Measurements from ENCODE around the gene ATP5PF. TPM values are rescaled to one million over a fixed set of nuclear protein-coding genes. Genes with fewer than 3 reads are reported as not detected.
A peak's percentile ranks its signal among the peaks of the same experiment; 100 is the strongest.
"Not testable (repeated sequence)": the region's sequence is repeated elsewhere in the genome, so short reads cannot be mapped to it uniquely, and the experiment has no call there.

Gene ATP5PF, protein sequence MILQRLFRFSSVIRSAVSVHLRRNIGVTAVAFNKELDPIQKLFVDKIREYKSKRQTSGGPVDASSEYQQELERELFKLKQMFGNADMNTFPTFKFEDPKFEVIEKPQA
- 21.9 TPM for total RNA-seq

DNA sequence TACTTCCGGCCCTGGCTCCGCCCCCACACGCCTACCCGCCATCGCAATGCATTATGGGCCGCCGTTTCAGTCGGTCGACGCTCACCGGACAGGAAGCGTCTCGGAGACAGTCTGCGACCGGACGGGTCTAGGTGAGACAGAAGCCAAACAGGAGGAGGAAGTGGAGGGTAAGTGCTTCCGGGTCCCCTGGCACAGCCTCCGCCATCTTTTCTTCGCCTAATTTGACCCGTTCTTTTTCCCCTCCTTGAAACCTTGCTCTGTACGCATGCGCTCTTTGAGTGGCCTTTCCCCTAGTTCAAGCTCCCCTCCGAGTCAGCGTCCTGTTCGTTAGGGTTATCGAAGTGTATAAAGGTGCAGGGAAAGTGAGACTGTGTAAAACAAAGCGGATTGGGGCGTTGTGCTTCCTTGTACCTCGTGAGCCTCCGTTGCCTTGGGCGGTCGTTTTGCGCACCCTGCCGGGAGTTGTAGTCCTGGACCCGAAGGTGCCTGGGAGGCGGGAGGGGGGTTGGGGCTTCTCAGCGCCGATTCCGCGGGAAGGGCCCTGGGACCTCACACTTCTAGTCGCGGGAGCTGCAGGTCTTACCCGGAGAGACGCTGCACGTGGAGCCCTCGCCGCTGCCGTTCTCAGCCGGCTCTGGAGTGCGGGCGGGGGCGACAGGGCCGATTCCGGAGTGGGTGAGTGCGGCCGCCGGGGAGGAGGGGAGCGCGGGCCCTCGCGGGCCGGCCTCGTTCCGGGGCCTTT is at the start of gene ATP5PF, which contains the start of gene GABPA:
TSS of gene ATP5PF (minus strand) at position 1 of the 742 bp plus-strand sequence. CDS start 5,110 bp downstream, outside the sequence.
TSS of gene GABPA (plus strand) at position 69 of the 742 bp plus-strand sequence. CDS start 6,627 bp downstream, outside the sequence.
- peaks cover 48% of the 10 kb centered on the region for H3K4me1 ChIP-seq (ENCODE audit: insufficient read depth, low read length)
- peak within 1 kb of the TSS; percentile 90 for H3K4me3 ChIP-seq (ENCODE audit: low read length)
- H3K9me3 ChIP-seq (ENCODE audit: low read depth, low read length) = no peaks in the 10 kb centered on the region
- no peaks in the 10 kb centered on the region for H3K27me3 ChIP-seq (ENCODE audit: insufficient read depth, low read length)

DNA sequence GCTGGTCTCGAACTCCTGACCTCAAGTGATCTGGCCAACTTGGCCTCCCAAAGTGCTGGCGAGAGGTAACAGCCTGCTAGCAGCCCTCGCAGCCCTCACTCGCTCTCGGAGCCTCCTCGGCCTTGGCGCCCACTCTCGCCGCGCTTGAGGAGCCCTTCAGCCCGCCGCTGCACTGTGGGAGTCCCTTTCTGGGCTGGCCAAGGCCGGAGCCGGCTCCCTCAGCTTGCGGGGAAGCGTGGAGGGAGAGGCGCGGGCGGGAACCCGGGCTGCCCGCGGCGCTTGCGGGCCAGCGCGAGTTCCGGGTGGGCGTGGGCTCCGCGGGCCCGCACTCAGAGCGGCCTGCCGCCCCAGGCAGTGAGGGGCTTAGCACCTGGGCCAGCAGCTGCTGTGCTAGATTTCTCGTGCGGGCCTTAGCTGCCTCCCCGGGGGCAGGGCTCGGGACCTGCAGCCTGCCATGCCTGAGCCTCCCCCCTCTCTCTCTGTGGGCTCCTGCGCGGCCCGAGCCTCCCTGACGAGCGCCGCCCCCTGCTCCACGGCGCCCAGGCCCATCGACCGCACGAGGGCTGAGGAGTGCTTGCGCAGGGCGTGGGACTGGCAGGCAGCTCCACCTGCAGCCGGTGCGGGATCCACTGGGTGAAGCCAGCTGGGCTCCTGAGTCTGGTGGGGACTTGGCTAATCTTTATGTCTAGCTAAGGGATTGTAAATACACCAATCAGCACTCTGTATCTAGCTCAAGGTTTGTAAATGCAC is 43.6 kb upstream of the ATP5PF start:
- not testable (repeated sequence) for H3K4me1 ChIP-seq (ENCODE audit: insufficient read depth, low read length); H3K4me3 ChIP-seq (ENCODE audit: low read length)

DNA sequence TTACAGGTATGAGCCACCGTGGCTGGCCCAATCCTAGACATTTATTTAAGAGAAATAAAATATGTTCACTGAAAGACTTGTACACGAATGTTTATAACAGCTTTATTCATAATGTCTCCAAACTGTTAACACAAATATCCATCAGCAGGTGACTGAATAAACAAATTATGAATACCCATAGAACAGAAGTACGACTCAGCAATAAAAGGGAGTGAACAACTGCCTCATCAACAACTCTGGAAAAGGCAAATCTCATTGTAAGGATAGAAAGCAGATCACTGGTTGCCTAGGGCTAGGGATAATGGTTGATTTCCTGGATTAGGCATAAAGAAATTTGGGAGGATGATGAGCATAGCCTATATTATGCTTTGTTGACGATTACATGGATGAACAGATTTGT is 41.7 kb upstream of the ATP5PF start:
- no peak overlapping the region for H3K4me3 ChIP-seq (ENCODE audit: low read length)
- no peaks in the 10 kb centered on the region for H3K9me3 ChIP-seq (ENCODE audit: low read depth, low read length)
- no peaks in the 10 kb centered on the region for H3K27me3 ChIP-seq (ENCODE audit: insufficient read depth, low read length)
- H3K4me1 ChIP-seq (ENCODE audit: insufficient read depth, low read length) = no peaks in the 10 kb centered on the region

More for the DNA sequence above, 43.6 kb upstream of the ATP5PF start:
- H3K9me3 ChIP-seq (ENCODE audit: low read depth, low read length); H3K27me3 ChIP-seq (ENCODE audit: insufficient read depth, low read length): not testable (repeated sequence)

DNA sequence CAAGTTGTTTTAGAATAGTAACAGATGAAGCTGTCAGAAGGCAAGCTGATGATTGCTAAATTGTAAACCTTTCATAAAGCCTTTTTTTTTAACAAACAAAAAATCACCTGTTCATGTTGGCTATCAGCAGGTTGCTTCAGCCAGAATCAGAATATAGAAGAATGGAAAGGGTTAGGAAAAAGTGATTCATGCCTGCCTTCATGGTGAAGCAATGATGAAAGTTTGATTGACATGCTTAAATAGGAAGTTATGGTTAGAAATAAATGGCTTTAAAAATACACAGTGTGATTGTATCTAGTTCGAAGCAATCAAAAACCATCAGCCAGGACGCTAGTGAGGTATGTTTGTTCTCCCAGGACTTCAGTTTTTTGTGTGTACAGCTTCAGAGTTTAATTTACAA is 38.0 kb upstream of the ATP5PF start:
- H3K27me3 ChIP-seq (ENCODE audit: insufficient read depth, low read length) = no peaks in the 10 kb centered on the region
- H3K4me3 ChIP-seq (ENCODE audit: low read length) = no peak overlapping the region
- no peaks in the 10 kb centered on the region for H3K4me1 ChIP-seq (ENCODE audit: insufficient read depth, low read length)
- H3K9me3 ChIP-seq (ENCODE audit: low read depth, low read length) = no peaks in the 10 kb centered on the region

DNA sequence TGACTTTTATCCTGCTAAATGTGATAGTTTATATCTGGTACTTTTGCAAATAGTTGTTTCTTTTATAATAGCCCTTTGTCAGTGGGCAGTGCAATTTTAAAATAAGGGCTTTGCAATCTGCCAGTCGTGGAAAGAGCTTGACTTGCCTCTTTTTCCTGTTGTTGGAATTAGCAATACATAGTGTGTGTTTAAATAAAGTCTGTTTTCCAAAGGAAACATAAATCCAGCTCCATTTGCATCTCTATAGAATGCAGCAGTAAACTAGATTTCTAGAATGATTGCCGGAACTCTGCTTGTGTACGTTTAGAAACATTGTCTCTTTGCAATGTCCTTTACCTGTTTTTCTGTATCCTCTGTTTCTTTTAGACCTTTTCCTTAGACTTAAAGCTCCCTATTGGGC is 33.2 kb upstream of the ATP5PF start:
- no peaks in the 10 kb centered on the region for H3K9me3 ChIP-seq (ENCODE audit: low read depth, low read length)
- no peaks in the 10 kb centered on the region for H3K27me3 ChIP-seq (ENCODE audit: insufficient read depth, low read length)
- no peaks in the 10 kb centered on the region for H3K4me1 ChIP-seq (ENCODE audit: insufficient read depth, low read length)
- no peak overlapping the region for H3K4me3 ChIP-seq (ENCODE audit: low read length)

DNA sequence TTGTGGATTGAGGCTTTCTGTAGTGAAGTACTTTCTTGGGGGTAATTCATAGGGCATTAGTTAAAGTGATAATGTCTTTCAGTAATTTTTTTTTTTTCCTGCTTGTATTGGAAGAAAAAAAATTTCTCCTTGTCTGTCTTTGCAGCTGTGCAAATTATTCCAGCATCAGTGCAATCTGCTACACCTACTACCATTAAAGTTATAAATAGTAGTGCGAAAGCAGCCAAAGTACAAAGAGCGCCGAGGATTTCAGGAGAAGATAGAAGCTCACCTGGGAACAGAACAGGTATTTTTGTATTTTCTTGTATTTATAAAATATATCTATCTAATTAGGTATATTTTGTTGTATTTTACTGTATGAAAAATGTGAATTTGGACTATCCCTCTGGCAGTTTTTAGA is 29.4 kb upstream of the ATP5PF start:
- Histone ChIP-seq H3K9me3 (ENCODE audit: low read depth, low read length) (no peaks in the 10 kb centered on the region), H3K4me3 (ENCODE audit: low read length) (no peak overlapping the region), H3K27me3 (ENCODE audit: insufficient read depth, low read length) (no peaks in the 10 kb centered on the region), H3K4me1 (ENCODE audit: insufficient read depth, low read length) (no peaks in the 10 kb centered on the region)

DNA sequence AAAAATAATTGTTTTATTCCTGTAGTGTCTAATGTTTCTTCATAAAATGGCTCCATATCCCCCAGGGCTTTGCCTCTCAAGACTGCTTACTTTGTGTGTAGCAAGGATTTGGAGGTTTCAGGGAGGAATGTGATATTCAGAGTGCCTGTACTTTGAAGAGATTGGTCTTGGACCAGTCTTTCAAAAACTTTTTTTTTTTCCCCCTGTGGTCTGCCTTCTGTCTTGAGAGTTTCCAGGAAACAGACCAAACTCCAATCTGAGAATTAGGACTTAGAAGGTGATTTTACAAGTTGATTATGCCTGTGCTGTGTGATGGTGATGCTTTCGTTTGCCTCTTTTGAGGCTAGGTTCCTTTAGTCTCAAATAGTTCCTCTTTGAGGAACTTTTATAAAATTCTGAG is 26.0 kb upstream of the ATP5PF start:
- Histone ChIP-seq H3K4me1 (ENCODE audit: insufficient read depth, low read length) (no peaks in the 10 kb centered on the region), H3K9me3 (ENCODE audit: low read depth, low read length) (no peaks in the 10 kb centered on the region), H3K27me3 (ENCODE audit: insufficient read depth, low read length) (no peaks in the 10 kb centered on the region), H3K4me3 (ENCODE audit: low read length) (no peak overlapping the region)

DNA sequence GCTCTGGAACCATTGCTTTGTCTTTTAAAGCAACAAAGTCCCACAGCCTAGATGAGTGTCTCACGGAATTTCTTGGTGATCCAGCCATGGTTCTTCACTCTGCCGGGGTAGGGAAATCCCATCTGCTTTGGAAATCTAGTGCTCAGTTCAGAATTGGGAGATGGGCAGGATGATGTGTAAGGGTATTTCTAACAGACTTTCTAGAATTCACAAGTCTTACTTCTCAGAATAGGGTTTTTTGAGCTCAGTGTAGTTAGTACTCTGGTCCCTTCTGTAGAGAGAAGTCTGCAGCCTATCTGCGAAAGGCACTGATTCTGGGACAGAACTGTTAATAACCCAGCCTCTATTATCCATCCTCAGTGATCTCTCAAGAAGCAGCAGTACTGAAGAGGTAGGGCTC is 25.4 kb upstream of the ATP5PF start:
- no peaks in the 10 kb centered on the region for H3K9me3 ChIP-seq (ENCODE audit: low read depth, low read length)
- H3K4me1 ChIP-seq (ENCODE audit: insufficient read depth, low read length) = no peaks in the 10 kb centered on the region
- no peaks in the 10 kb centered on the region for H3K27me3 ChIP-seq (ENCODE audit: insufficient read depth, low read length)
- no peak overlapping the region for H3K4me3 ChIP-seq (ENCODE audit: low read length)

DNA sequence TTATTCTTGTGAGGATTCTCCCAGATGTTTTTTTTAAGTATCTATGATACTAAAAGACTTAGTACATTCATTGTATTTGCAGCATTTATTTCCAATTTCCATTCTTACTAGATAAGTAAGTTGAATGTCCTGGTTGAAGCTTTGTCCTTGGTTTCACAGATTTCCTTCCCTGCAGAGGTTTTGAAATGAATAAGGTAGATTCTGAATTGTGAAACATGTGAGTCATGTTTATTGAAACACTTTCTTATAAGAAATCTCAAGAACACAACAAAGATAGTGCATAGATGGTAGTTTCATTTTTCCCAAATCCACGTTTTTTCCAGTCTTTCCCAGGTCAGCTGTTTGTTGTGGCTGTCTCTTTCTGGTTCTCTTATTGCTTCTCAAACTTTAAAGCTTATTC is 24.9 kb upstream of the ATP5PF start:
- Histone ChIP-seq H3K4me3 (ENCODE audit: low read length) (no peak overlapping the region), H3K9me3 (ENCODE audit: low read depth, low read length) (no peaks in the 10 kb centered on the region), H3K27me3 (ENCODE audit: insufficient read depth, low read length) (no peaks in the 10 kb centered on the region), H3K4me1 (ENCODE audit: insufficient read depth, low read length) (no peaks in the 10 kb centered on the region)

DNA sequence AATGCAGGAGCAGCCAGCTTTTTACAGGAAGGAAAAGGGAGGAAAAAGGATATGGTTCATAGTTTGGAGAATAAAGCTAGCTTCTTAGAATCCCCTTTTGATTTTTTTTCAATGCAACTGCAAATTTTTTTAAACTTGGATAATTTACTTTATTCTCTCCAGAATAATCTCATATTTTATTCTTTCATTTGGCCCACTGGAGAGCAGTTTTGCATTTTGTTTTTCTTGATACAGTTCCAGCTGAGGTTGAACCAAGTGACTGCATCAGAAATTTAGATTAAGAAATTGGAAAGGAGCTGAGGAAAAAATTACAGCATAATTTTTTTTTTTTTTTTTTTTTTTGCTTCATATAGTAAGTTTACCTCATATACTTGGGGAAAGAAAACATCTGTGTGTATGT is 22.8 kb upstream of the ATP5PF start:
- Histone ChIP-seq H3K9me3 (ENCODE audit: low read depth, low read length) (no peaks in the 10 kb centered on the region), H3K27me3 (ENCODE audit: insufficient read depth, low read length) (no peaks in the 10 kb centered on the region), H3K4me3 (ENCODE audit: low read length) (no peak overlapping the region), H3K4me1 (ENCODE audit: insufficient read depth, low read length) (no peaks in the 10 kb centered on the region)

DNA sequence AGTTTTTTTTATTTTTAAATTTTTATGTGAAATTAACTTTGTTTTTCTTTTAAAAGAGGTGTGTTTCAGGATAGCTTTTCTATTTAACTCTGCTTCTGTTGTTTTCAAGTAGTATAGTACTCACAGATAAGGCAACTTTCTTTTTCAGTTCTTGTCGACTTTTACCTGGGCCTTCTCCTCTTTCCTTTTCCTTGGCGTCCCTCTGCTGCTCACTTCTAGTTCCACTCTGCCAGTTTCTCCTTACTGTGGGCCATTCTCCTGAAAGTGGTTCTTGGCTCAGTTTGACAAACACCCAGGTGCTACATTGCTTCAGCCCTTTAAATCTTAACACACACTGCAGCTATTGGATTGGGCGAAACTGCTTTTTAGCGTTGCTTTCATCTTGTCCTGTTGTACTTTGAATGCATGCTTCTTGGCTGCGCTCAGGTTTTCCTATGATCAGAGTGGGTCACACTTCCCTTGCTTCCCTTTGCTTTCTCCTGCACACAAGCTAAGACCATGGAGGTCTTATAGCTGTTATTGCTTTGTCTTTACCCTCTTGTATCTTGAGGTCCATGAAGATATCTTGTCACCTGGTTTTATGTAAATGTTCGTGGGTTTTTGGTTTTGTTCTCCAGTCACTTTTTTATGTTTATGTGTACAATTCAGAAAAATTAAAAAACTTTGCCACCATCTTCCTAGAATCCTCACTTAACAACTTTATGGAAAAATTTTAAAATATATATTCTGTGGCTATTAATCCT is 21.7 kb upstream of the ATP5PF start:
- H3K4me1 ChIP-seq (ENCODE audit: insufficient read depth, low read length) = no peaks in the 10 kb centered on the region
- no peaks in the 10 kb centered on the region for H3K27me3 ChIP-seq (ENCODE audit: insufficient read depth, low read length)
- no peak overlapping the region for H3K4me3 ChIP-seq (ENCODE audit: low read length)
- no peaks in the 10 kb centered on the region for H3K9me3 ChIP-seq (ENCODE audit: low read depth, low read length)

DNA sequence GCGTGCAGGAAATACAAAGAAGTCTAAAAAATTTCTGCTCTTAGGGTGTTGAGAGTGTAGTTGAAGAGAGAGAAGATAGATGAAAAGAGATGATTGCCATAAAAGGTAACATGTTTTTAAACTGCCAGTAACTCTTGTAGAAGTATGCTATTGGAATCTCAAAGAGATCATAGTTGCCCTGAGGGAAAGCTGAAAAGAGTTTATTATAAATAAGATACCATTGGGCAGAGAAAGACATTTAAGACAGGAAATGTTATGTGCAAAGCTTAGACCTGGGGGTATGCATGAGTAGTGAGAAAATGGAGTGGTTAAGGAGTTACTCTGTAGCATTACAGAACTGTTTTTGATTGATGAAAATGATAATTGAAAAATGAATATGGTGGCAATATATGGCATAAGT is 17.7 kb upstream of the ATP5PF start:
- Histone ChIP-seq H3K4me3 (ENCODE audit: low read length) (no peak overlapping the region), H3K9me3 (ENCODE audit: low read depth, low read length) (no peaks in the 10 kb centered on the region), H3K4me1 (ENCODE audit: insufficient read depth, low read length) (peaks cover 8% of the 10 kb centered on the region), H3K27me3 (ENCODE audit: insufficient read depth, low read length) (no peaks in the 10 kb centered on the region)

DNA sequence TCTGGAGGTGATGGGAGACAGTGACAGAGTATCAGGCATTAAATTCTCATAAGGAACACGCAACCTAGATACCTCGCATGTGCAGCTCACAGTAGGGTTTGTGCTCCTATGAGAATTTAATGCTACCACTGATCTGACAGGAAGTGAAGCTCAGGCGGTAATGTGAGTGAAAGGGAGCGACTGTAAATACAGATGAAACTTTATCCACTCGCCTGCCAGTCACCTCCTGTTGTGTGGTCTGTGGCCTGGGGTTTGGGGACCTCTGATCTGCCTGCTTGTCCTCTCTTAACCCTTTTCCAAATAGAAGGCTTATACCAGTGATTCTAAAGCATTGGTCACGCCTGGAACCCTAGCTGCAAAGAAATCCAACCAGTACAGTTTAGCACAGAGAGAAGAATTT is 15.4 kb upstream of the ATP5PF start:
- Histone ChIP-seq H3K27me3 (ENCODE audit: insufficient read depth, low read length) (no peaks in the 10 kb centered on the region), H3K9me3 (ENCODE audit: low read depth, low read length) (no peaks in the 10 kb centered on the region), H3K4me1 (ENCODE audit: insufficient read depth, low read length) (peaks cover 8% of the 10 kb centered on the region), H3K4me3 (ENCODE audit: low read length) (no peak overlapping the region)

DNA sequence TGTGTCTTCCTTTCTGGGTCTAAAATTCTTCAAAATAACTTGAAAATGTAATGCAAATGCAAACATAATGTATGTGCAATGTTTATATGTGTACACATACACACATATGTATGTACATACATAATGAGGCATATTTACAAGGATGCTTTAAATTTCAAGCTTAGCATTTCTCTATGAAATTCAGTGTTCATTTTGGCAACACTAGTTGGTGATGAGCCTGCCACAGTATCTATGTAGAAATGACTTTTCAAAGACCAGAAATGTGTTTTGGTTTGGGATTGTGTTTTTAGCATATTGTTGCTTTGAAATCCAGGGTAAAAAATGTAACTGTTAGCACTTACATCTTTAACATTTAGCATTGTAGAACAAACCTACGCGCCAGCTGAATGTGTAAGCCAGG is 10.2 kb upstream of the ATP5PF start:
- no peak overlapping the region for H3K4me3 ChIP-seq (ENCODE audit: low read length)
- no peaks in the 10 kb centered on the region for H3K9me3 ChIP-seq (ENCODE audit: low read depth, low read length)
- no peaks in the 10 kb centered on the region for H3K27me3 ChIP-seq (ENCODE audit: insufficient read depth, low read length)
- peaks cover 6% of the 10 kb centered on the region for H3K4me1 ChIP-seq (ENCODE audit: insufficient read depth, low read length)

DNA sequence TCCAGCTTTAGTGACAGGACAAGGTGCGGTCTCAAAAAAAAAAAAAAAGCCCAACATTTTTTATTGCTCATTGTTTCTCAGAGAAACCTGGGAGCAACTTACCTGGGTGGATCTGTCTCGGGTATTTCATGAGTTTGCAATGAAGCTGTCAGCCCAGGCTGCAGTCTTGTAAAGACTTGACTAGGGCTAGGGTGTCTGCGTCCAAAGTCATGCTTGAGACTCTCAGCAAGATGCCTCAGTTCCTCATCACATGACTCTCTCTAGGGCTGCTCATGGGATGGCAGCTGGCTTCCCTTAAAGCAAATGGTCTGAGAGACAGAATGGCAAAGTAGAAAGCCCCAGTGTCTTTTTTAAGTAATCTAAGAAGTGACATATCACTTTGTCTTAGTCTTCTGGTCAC is 8.2 kb upstream of the ATP5PF start:
- Histone ChIP-seq H3K4me1 (ENCODE audit: insufficient read depth, low read length) (peaks cover 12% of the 10 kb centered on the region), H3K27me3 (ENCODE audit: insufficient read depth, low read length) (no peaks in the 10 kb centered on the region), H3K4me3 (ENCODE audit: low read length) (no peak overlapping the region), H3K9me3 (ENCODE audit: low read depth, low read length) (no peaks in the 10 kb centered on the region)
